ENCODE measurements around the gene PLEK.
"Not testable (repeated sequence)": the region's sequence is repeated elsewhere in the genome, so short reads cannot be mapped to it uniquely, and the experiment has no call there.

The PLEK gene

GRCh38 chr2:68365087-68365486 is at the start of gene PLEK:
Gene PLEK (plus strand): TSS chr2:68365282. CDS start chr2:68365352, 70 bp downstream.
- DNase-seq (ENCODE audit: low read depth), result no peak

DNA sequence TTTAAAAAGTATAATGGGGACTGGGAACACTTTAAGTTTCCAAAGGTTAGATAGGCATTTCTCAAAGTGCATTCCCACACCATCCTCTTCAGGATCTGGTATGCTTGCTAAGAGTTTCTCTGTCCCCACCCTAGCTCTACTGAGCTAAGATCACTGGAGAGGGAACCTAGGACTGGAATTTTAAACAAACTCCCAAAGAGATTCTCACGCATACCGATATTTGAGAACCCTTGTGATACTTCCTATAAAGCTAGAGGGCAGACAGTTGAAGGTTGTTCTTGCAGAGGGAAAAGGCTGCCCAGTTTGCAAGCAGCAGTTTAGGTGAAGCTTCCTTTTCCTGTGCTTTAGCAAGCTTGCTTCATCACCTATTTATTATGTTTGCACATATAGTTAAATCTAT is 49.0 kb upstream of the PLEK start:
- DNase-seq (ENCODE audit: low read depth), result no peak

DNA sequence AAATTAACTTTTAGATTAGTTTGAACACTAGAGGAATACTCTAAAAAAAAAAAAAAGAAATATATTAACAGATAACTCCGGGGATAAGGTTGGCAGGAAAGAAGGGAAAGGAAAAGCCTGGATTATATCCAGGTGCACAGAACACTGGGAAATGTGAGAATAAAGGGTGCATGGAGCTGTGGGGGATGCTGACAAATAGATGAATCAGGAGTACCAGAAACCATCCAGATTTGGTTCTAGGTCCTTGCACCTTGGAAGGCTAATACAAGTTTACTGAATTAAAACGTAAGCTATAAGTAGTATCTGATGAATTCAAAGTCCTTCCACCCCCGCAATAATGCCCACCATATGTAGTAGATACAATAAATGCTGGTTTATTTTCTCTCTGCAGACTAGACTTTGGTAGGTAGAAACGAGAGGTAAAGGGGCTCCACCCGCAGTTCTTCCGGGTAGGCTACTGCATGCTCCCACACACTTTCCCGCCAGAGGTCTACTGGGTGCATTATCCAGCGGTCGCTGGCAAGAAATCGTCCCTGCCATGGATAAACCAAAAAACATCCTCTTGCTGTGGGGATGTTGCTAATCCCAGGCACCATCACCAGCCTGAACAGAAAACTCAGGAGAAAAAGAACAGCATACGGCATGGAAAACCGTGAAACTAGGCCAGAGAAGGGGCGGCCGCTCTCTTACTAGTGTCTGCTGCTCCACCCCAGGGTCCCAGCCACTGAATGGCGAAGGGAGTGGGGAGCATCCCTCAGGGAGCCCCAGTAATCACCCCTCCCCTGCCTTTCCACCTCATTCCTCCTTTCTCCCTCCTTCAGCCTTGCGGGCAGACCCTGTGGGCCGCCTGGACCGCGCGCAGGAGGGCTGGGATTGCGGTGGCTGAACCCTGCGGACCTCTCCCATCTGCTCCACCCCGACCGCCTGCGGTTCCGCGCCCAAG is 46.8 kb upstream of the PLEK start:
- DNase-seq (ENCODE audit: low read depth), result no peak

DNA sequence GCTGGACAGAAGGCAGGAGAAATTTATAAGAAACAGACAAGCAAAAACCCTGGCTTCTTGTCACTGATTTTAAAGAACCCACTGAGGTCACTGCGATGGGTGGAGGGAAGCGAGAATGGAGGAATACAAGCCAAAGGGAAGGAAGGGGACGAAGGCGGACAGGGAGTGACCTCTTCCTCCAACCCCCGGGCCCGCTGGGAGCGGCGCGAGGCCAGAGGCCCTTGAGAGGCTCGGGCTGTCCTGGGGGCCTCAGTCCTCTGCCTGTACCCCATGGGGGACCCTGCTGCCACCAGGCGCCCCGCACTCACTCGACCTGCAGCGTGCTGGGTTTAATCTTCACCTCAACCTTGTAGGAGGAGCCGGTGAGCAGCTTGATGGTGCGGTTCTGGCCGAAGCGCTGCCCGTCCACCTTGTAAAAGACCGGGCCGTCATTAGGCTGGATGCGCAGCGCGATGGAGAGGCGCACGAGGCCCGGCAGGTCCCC is 46.1 kb upstream of the PLEK start:
- DNase-seq (ENCODE audit: low read depth), result no peak

DNA sequence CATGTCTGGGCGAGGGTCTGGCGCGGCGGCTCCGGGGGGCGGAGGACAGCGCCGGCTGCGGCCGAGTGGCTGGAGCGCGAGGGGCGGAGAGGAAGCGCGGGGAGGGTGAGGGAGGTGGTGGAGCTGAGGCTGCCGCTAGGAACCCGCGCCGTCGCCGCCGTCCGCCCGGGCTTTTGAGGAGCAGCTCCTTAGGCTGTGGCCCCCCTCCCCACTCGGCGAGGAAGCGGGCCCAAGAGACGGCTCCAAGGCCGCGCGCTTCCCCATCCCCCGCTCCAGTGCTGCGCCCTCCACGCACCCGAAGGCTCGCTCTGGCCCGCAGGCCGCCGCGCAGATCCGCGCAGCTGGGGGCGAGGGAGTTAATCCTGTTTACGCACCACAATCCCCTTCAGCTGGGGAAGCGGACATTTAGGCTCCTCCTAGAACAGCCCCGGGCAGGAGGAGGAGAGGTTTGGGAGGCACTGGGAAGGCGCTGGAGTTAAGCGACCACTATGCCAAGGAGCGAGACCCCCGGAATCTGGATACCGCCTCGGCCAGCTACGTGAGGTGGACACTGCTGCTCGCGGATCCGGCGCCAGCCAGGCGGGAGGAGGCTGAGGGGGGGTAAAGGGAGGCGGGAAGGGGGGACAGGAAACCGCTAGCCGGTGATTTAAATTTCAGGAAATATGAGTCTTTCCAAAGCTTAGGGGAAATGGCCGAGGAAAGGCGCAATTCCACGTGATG is 45.5 kb upstream of the PLEK start, which contains the start of gene CNRIP1:
CNRIP1 (minus strand) TSS at position 552 of the 720 bp plus-strand sequence; CDS start at position 3, 549 bp downstream.
- peak; percentile 73 for DNase-seq (ENCODE audit: low read depth)

DNA sequence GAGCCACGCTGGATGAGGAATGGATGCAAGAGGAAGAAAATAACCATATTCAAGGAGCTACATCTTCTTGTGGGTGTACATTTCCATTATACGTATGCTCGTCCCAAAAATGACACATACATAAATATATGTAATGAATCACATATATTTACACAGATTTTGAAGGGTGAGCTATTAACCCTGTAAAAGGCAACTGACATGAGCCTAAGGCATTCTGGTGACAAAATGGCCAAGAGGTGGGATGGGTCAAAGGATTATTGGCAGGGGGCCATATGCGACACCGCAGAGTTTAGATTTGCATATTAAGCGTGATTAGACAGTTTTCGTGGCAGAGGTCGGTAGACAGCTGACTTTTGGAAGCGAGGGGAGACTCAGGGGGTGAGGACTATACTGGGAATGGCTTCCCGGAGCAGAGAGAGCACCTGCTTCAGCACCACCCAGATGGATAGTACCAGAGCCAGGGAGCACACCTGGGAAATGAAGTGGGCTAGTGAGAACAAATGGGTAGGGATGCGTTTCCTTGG is 44.9 kb upstream of the PLEK start:
- DNase-seq (ENCODE audit: low read depth), result peak; percentile 37

DNA sequence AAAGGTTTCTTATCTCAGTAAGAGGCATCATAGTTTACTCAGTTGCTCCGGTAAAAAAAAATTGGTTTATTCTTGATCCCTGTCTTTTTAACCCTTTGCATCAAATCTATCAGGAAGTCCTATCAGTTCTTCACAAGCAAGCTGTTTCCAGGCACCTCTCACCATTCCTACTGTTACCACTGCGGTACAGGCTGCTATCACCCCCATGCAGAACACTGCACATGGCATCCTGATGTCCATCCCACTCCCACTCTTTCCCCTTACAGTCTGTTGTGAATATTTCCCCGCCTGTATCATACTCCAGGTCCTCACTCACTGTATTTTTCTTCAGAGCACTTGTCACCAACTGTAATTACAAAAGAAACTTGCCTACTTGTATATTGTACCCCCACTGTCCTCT is 40.0 kb upstream of the PLEK start:
- no peak for DNase-seq (ENCODE audit: low read depth)

GRCh38 chr2:68328901-68329300 is 36.2 kb upstream of the PLEK start:
- DNase-seq (ENCODE audit: low read depth), result no peak

GRCh38 chr2:68330691-68331090 is 34.4 kb upstream of the PLEK start:
- peak; percentile 54 for DNase-seq (ENCODE audit: low read depth)

DNA sequence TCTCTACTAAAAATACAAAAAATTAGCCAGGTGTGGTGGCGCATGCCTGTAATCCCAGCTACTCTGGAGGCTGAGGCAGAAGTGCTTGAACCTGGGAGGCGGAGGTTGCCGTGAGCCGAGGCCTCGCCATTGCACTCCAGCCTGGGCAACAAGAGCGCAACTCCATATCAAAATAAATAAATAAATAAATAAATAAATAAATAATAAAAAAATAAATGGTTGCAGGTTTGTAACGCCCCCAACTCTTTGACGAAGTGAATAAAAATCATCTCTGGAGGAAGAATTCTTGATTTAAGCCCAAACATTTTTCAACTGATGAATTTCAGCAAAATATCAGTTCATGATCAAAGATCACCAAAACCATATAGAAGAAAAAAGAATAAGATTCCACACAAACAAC is 32.1 kb upstream of the PLEK start:
- no peak for DNase-seq (ENCODE audit: low read depth)

DNA sequence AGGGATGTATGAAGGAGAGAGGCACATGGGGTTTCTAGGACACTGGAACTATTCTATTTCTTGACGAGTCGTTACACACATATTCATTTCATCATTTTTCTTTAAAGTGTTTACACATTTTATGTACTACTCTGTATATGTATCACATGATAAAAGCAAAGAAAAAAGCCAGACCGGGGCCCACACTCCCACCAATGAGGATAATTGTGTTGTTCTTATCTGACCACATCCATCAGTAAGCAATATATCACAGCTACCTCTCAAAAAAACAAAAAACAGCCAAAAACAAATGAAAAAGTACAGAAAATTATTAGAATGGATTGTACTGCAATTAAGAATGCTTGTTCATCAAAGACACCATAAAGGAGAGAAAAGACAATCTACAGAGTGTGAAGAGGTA is 31.2 kb upstream of the PLEK start:
- peak; percentile 62 for DNase-seq (ENCODE audit: low read depth)

GRCh38 chr2:68336192-68336591 is 28.9 kb upstream of the PLEK start:
- peak; percentile 73 for DNase-seq (ENCODE audit: low read depth)

DNA sequence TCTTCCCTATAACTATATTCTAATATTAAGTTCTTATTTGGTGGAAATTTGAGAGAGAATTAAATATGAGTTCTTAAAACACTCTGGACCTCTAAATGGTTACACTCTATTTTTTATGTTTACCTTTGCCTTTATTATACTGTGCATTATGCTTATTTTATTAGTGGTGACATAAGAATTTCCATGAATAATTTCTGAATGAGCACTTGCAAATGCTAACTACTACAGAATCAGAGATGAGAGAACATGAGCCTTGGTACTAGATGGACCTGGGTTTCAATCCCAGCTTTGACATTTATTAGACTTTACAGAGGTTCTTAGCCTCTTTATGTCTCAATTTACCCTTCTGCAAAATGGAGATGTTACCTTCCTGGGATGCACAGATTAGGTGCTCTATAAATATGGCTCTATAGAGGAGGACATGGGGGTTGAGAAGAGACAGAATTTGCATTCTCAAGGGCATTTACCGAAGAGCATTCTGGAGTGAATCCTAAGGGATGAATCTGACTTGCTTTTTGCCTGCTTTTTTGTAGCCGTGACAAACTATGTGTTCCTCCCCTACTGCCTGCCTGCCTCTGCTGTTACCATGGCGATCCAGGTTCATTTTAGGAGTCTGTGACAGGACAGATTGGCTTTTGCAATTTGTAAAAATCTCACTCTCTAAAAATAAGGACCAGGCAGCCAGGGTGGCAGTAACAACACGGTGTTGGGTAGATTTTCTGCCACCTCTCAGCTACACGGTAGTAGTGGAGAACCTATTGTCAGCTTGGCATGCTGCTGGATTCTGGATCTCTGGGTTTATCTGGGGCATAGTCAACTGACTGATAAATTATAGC is 24.6 kb upstream of the PLEK start:
- no peak for DNase-seq (ENCODE audit: low read depth)

GRCh38 chr2:68341062-68341329 is 24.1 kb upstream of the PLEK start:
- no peak for DNase-seq (ENCODE audit: low read depth)

- DNase-seq (ENCODE audit: low read depth), result no peak
Measured at GRCh38 chr2:68341583-68341982, 23.5 kb upstream of the PLEK start.

DNA sequence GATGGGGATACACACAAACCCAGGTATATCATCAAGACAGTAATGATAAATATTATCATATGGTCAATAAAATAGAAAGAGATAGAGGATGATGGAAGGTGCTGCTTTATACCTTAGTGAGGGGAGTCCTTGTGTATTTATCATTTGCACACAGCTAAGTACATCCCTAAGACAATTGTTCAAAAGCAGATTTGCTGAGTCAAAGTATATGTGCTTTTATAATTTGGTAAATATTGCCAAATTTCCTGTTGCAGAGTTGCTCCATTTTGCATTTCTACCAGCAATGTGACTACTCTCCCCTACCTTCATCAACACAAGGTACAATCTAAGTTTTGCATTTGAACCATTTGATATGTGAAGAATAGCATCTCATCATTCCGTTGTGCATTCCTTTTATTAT is 22.6 kb upstream of the PLEK start:
- DNase-seq (ENCODE audit: low read depth), result no peak

GRCh38 chr2:68344031-68344430 is 21.1 kb upstream of the PLEK start:
- DNase-seq (ENCODE audit: low read depth), result no peak

DNA sequence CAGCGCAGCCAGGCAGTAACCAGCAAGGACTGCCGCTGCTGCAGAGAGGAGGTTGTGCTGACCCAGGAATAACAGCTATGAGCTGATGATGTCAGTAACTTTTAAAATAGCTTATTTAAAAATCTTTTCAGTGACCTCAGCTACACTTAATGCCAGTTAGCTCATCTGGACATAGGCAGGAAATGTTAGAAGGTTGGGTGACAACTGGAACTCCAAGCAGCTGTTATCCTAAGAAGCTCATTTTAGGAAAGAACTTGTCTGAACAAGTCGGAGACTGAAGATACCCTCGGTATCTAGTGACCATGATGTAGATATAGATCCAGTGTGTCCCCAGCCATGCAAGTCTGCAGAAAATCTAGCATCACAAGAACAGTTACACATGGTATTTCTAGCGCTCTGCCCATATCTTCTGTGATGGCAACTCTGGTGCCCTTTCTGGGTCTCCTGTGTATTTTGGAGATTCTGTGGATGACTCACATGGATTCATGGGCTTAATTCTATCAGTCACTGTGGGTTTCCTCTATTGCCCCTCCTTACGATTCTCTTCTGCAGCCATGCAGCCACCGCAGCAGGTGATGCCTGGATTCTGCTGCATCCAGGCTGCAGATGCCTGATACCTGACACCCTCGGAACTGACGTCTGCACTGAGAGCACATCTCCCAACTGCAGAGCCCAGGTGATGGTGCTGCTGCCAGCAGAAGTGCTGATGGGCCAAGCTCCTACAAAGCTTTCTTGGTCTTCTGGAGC is 19.8 kb upstream of the PLEK start:
- DNase-seq (ENCODE audit: low read depth), result no peak

DNA sequence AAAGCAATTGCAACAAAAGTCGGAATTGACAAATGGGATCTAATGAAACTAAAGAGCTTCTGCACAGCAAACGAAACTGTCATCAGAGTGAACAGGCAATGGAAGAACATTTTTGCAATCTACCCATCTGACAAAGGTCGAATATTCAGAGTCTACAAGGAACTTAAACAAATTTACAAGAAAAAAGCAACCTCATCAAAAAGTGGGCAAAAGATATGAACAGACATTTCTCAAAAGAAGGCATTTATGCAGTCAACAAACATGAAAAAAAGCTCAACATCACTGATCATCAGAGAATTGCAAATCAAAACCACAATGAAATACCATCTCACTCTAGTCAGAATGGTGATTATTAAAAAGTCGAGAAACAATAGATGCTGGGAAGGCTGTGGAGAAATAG is 16.0 kb upstream of the PLEK start:
- not testable (repeated sequence) for DNase-seq (ENCODE audit: low read depth)

DNA sequence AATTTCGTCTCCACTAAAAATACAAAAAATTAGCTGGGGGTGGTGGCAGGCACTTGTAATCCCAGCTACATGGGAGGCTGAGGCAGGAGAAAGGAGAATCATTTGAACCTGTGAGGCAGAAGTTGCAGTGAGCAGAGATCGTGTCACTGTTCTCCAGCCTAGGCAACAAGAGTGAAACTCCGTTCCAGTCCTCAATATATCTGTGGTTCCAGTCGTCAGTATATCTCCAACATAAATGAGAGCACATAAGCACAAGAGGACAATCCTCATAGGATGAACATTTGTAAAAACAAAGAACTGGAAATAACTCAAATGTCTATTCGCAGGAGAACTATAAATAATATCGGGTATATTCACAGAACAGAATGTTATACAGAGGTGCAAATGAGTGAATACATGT is 13.1 kb upstream of the PLEK start:
- DNase-seq (ENCODE audit: low read depth), result no peak

DNA sequence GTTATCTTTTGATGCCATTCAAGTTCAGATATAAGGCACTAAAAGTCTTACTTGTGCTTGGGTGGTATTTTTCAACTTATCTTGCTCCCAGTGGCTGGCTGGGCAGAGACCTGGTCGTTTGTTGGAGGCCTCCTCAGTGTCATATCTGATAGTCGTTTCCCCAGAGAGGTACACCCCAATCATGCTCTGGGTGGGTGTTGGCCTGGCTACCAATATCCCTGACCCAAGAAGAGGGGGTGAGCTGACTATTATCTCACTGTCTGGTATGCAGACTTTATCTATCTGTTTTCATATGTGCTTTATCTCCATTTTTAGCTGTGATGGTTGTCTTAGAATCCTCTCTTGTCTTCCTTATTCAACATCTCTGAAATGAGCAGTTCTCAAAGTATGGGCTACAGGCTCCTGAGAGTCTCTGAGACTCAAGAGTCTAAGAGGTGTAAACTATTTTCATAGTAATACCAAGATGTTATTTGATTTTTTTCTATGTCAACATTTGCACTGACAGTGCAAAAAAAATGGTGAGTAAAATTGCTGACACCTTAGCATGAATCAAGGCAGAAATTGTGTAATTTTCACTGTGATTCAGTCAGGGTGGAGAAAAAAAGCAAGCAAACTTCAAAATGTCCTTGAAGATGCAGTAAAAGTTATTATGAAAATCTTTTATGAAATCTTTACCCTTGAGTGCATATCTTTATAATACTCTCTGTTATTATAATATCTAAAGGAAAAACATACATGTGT is 12.3 kb upstream of the PLEK start:
- DNase-seq (ENCODE audit: low read depth), result peak; percentile 70
